Spleen (tissue), 7 donors: ENCODE measurements around the gene FBN3.

Experiments used
- POLR2A ChIP-seq, 3 donors: fragments of 450-650 bp; IDR thresholded peaks; one replicate each; pipeline ENCODE4 v1.5.1; 2017; ENCODE audit warnings: antibody characterized with exemption in 3 of 3, mild to moderate bottlenecking in 1 of 3
- TF ChIP-seq, protein P1 (sequence below), 11 experiments: fragments of 200-600 bp in 7 of 11; fragments of 450-650 bp in 4 of 11; sonication (generic) in 4 of 11; IDR thresholded peaks in 8 of 11; conservative IDR thresholded peaks in 3 of 11; 1 replicate in 7 of 11; 2 replicates in 4 of 11; pipeline versions ENCODE4 v1.4.0 to v1.8.0; 2016 to 2021; ENCODE audit warnings: antibody characterized with exemption in 11 of 11, inconsistent platforms in 4 of 11, mild to moderate bottlenecking in 1 of 11
- donor health status: DM: no; HTN: no; CAD: no; lungs with moderate emphysema.
- donor health status: DM: no; HTN: no; CAD: no.
- donor health status: DM: no; HTN: no; CAD: no.

DNA sequence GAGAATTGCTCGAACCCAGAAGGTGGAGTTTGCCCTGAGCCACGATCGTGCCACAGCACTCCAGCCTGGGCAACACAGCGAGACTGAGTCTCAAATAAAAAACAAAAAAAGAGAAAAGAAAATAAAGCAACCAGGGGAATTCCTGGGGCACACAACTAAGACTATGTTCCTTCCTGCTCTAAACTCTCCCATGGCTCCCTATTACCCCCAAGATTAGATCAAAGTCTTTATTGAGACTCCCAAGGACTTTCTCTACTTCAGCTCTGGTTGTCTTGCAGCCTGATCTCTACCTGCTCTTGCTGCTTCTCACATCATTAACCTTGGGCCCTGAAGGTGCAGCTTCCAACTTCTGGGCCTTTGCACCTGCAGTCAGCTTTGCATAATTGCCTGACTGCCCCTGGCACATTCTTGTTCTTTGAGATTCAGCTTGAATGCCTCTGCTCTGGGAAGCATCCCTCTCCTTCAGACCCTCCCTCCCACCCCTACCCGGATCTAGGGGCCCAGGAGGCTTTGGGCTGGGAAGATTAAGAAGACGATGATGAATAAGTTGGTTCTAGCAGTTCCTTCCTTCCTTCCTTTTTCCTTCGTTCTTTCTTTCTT lies 42.9 kb upstream of the FBN3 start:
- TF ChIP-seq, protein P1, sequence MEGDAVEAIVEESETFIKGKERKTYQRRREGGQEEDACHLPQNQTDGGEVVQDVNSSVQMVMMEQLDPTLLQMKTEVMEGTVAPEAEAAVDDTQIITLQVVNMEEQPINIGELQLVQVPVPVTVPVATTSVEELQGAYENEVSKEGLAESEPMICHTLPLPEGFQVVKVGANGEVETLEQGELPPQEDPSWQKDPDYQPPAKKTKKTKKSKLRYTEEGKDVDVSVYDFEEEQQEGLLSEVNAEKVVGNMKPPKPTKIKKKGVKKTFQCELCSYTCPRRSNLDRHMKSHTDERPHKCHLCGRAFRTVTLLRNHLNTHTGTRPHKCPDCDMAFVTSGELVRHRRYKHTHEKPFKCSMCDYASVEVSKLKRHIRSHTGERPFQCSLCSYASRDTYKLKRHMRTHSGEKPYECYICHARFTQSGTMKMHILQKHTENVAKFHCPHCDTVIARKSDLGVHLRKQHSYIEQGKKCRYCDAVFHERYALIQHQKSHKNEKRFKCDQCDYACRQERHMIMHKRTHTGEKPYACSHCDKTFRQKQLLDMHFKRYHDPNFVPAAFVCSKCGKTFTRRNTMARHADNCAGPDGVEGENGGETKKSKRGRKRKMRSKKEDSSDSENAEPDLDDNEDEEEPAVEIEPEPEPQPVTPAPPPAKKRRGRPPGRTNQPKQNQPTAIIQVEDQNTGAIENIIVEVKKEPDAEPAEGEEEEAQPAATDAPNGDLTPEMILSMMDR (IDR thresholded peaks at IDR 0.05 in 8 of 11, conservative IDR thresholded peaks at IDR 0.05 in 3 of 11), result no peak
- no peak for TF ChIP-seq POLR2A (IDR thresholded peaks at IDR 0.05)
